ENCODE results near the gene CDH23. TPM values are rescaled to one million over a fixed set of nuclear protein-coding genes. Genes with fewer than 3 reads are reported as not detected.

Gene CDH23
- total and polyA plus RNA-seq, 9 of the 15 experiments (the other 6 are each of a cell fraction or from before 2014, with no cell fraction given) = 0.18 to 1.2 (median 0.47) TPM

DNA sequence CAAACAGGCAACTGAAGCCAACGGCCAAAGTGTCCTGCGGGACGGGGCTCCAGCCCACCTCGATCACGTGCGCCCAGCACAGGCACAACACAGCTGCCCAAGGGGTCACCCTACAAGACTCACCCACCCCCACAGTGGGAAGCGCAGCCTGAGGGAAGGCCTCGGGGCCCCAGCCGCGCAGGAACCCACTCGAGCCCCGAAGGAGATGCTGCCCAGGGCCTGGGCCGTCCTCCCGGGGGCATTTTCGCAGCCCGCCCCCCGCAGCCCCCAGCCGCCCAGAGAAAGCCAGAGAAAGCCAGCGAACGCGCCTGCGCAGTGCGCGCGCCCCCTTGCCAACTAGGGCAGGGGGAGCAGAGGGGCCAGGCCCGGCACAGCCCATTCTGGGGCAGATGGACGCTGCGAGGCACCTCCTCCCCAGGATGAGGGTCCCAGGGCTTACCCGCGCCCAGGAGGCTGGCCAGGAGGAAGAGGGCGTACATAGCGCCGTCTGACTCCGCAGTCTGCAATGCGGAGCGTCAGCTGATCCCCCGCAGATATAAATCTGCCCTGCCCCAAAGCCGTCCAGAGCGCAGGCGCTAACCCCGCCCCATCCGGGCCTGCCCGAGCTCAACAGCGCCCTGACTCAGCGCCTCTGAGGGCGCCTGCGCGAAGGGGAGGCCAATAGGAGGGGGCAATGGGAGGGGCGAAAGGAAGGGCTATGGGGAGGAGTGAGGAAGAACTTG lies 454.2 kb downstream of the CDH23 start, which contains the start of gene PSAP (continued):
- TF ChIP-seq, protein P1, sequence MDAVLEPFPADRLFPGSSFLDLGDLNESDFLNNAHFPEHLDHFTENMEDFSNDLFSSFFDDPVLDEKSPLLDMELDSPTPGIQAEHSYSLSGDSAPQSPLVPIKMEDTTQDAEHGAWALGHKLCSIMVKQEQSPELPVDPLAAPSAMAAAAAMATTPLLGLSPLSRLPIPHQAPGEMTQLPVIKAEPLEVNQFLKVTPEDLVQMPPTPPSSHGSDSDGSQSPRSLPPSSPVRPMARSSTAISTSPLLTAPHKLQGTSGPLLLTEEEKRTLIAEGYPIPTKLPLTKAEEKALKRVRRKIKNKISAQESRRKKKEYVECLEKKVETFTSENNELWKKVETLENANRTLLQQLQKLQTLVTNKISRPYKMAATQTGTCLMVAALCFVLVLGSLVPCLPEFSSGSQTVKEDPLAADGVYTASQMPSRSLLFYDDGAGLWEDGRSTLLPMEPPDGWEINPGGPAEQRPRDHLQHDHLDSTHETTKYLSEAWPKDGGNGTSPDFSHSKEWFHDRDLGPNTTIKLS (IDR thresholded peaks at IDR 0.05; ENCODE audit: borderline replicate concordance, low read depth) = no peak; the same call in 1 of the 2 replicates
- peak; percentile 43; the same call in 1 of the 2 replicates for TF ChIP-seq HLTF (IDR thresholded peaks at IDR 0.05)
- peak; percentile 90 for TF ChIP-seq ATF7 (IDR thresholded peaks at IDR 0.05)
- no peak for TF ChIP-seq EZH2 (IDR thresholded peaks at IDR 0.05; ENCODE audit: borderline replicate concordance, low read depth, low read length)
- TF ChIP-seq KLF10 (CRISPR knock-in tag; IDR thresholded peaks at IDR 0.05) = no peak
- TF ChIP-seq POLR2H (tag; IDR thresholded peaks at IDR 0.05; ENCODE audit: low read depth) = peak; percentile 96
- no peak for TF ChIP-seq ETS2 (tag; IDR thresholded peaks at IDR 0.05; ENCODE audit: borderline replicate concordance, poor library complexity, severe bottlenecking)
- peak; percentile 64 for TF ChIP-seq EGR1 (conservative IDR thresholded peaks at IDR 0.05)
- peak; percentile 38; the same call in 1 of the 2 replicates for TF ChIP-seq NR1H2 (CRISPR knock-in tag; IDR thresholded peaks at IDR 0.05)
- peak; percentile 47; the same call in 1 of the 2 replicates for TF ChIP-seq ZC3H4 (CRISPR knock-in tag; IDR thresholded peaks at IDR 0.05; ENCODE audit: borderline replicate concordance)
- TF ChIP-seq JUND (IDR thresholded peaks at IDR 0.05; ENCODE audit: borderline replicate concordance, low read depth, low read length) = peak; percentile 90
- peak; percentile 74; the same call in 1 of the 3 replicates for TF ChIP-seq JUND (tag; IDR thresholded peaks at IDR 0.05; ENCODE audit: borderline replicate concordance, low read depth, low read length)
- TF ChIP-seq, protein P2, sequence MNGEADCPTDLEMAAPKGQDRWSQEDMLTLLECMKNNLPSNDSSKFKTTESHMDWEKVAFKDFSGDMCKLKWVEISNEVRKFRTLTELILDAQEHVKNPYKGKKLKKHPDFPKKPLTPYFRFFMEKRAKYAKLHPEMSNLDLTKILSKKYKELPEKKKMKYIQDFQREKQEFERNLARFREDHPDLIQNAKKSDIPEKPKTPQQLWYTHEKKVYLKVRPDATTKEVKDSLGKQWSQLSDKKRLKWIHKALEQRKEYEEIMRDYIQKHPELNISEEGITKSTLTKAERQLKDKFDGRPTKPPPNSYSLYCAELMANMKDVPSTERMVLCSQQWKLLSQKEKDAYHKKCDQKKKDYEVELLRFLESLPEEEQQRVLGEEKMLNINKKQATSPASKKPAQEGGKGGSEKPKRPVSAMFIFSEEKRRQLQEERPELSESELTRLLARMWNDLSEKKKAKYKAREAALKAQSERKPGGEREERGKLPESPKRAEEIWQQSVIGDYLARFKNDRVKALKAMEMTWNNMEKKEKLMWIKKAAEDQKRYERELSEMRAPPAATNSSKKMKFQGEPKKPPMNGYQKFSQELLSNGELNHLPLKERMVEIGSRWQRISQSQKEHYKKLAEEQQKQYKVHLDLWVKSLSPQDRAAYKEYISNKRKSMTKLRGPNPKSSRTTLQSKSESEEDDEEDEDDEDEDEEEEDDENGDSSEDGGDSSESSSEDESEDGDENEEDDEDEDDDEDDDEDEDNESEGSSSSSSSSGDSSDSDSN (IDR thresholded peaks at IDR 0.05; ENCODE audit: borderline replicate concordance in 1 of 2, low read depth in 2 of 2, low read length in 2 of 2) = 0 out of 4 replicates have a peak, but pooled peaks have one; percentile 17 to 32
- TF ChIP-seq ZNF232 (CRISPR knock-in tag; IDR thresholded peaks at IDR 0.05) = no peak
- peak; percentile 99 for TF ChIP-seq POLR2G (IDR thresholded peaks at IDR 0.05; ENCODE audit: low read depth, low read length)
- TF ChIP-seq FOXK2 (conservative IDR thresholded peaks at IDR 0.05 in 1 of 2, IDR thresholded peaks at IDR 0.05 in 1 of 2; ENCODE audit: low read depth in 2 of 2) = peak; percentile 53 to 83; a peak in 3 of 4 replicates
- TF ChIP-seq, protein P3, sequence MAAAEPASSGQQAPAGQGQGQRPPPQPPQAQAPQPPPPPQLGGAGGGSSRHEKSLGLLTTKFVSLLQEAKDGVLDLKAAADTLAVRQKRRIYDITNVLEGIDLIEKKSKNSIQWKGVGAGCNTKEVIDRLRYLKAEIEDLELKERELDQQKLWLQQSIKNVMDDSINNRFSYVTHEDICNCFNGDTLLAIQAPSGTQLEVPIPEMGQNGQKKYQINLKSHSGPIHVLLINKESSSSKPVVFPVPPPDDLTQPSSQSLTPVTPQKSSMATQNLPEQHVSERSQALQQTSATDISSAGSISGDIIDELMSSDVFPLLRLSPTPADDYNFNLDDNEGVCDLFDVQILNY (CRISPR knock-in tag; IDR thresholded peaks at IDR 0.05) = no peak
- TF ChIP-seq PURB (CRISPR knock-in tag; IDR thresholded peaks at IDR 0.05; ENCODE audit: low read depth) = no peak
- TF ChIP-seq SMARCE1 (IDR thresholded peaks at IDR 0.05) = peak; percentile 68
- no peak for TF ChIP-seq ETV1 (tag; conservative IDR thresholded peaks at IDR 0.05; ENCODE audit: low read depth)
